H1 (cell line): ENCODE measurements around the gene CREB3L1. TPM values are rescaled to one million over a fixed set of nuclear protein-coding genes. Genes with fewer than 3 reads are reported as not detected.

Source experiments
- ASH2L ChIP-seq: fragments of 200-600, 300-600 bp; sonication (generic); IDR thresholded peaks from one replicate; pipeline ENCODE4 v1.7.1; 2017; ENCODE audit warnings: low read length
- CHD2 ChIP-seq: IDR thresholded peaks from 2 replicates; pipeline ENCODE4 v1.6.1; 2012; ENCODE audit warnings: low read length, improper control_type of control experiment
- KDM5A ChIP-seq: fragments of 200-600 bp; IDR thresholded peaks from 2 replicates; pipeline ENCODE4 v1.7.1; 2012; ENCODE audit warnings: mild to moderate bottlenecking, low read length, inconsistent platforms, mixed read lengths
- RBBP5 ChIP-seq: IDR thresholded peaks from 2 replicates; pipeline ENCODE4 v1.7.1; 2012; ENCODE audit warnings: low read depth, mild to moderate bottlenecking, inconsistent platforms, low read length, moderate library complexity, borderline replicate concordance
- SIRT6 ChIP-seq: IDR thresholded peaks from one replicate; pipeline ENCODE4 v1.7.1; 2012; ENCODE audit warnings: low read length, inconsistent platforms
- SP1 ChIP-seq: IDR thresholded peaks from 2 replicates; pipeline ENCODE4 v1.6.1; 2011; ENCODE audit warnings: low read depth, low read length
- SP4 ChIP-seq: IDR thresholded peaks from 2 replicates; pipeline ENCODE4 v1.6.1; 2012; ENCODE audit warnings: low read length, inconsistent platforms
- polyA plus RNA-seq, 7 experiments: library from polyadenylated mRNA; depleted of rRNA in 3 of 7; stranded (reverse) in 5 of 7; unstranded in 2 of 7; fragments of >200 nt in 5 of 7; fragments of 200-250 nt in 2 of 7; gene quantifications; 1 replicate in 5 of 7; 2 replicates in 1 of 7; 4 replicates in 1 of 7; pipeline versions ENCODE4 v1.2.1 to v1.2.3, GENCODE V29; 2011 to 2013; ENCODE audit warnings: missing spikeins in 2 of 7, mixed read lengths in 2 of 7
- total RNA-seq: library from RNA; stranded (reverse); fragmentation: NEBNext Ultra II Directional; extraction: Animal tissue kit (Norgen Biotek cat#: 25700); gene quantifications from 2 replicates; pipeline ENCODE4 v1.2.1, GENCODE V29; 2021

The CREB3L1 gene
- total and polyA plus RNA-seq, 2 of the 8 experiments (the other 6 are each of a cell fraction or from before 2014, with no cell fraction given), result 4.1 to 12.7 TPM

GRCh38 chr11:46347637-46348311 is 70.3 kb downstream of the CREB3L1 start (continued):
- TF ChIP-seq SP1, result no peak
- TF ChIP-seq SP4, result no peak
- TF ChIP-seq RBBP5, result no peak
- TF ChIP-seq KDM5A, result no peak
- TF ChIP-seq CHD2, result no peak
- no peak for TF ChIP-seq ASH2L
- TF ChIP-seq SIRT6, result no peak
